Activated naive CD8-positive, alpha-beta T cell treated with anti-CD3 and anti-CD28 coated beads, Interleukin-2, amount 10 ng/mL, durations not matched to agents 7 days and 5 days (primary cell): Measurements from ENCODE around the gene TOP3B. TPM values are rescaled to one million over a fixed set of nuclear protein-coding genes. Genes with fewer than 3 reads are reported as not detected.
"Not testable (repeated sequence)": the region's sequence is repeated elsewhere in the genome, so short reads cannot be mapped to it uniquely, and the experiment has no call there.

ENCODE experiments used
- ATAC-seq: fragments of 150-1000 bp; cut with Tn5 transposase; one replicate; pipeline ENCODE4 v1.10.0; 2021; ENCODE audit warnings: low read depth, moderate library complexity
- POLR2A ChIA-PET: fragments of 350-600 bp; sonication (Branson Sonifier 250); formaldehyde crosslinking; loops from one replicate; lab custom pipeline; 2021; ENCODE audit warnings: antibody characterized with exemption; lab: Charles Lee
- DNase-seq: peaks from one replicate; pipeline ENCODE4 v3.0.0; 2021
- H3K27ac Mint-ChIP-seq: one replicate; pipeline ENCODE4 v1.8.0; 2022; ENCODE audit warnings: mild to moderate bottlenecking, mixed read lengths
- H3K27me3 Mint-ChIP-seq: one replicate; pipeline ENCODE4 v1.8.0; 2022; ENCODE audit warnings: mild to moderate bottlenecking, moderate library complexity, mixed read lengths
- H3K36me3 Mint-ChIP-seq: one replicate; pipeline ENCODE4 v1.8.0; 2021; ENCODE audit warnings: mild to moderate bottlenecking, mixed read lengths
- H3K4me1 Mint-ChIP-seq: one replicate; pipeline ENCODE4 v1.8.0; 2021; ENCODE audit warnings: mixed read lengths
- H3K4me3 Mint-ChIP-seq: one replicate; pipeline ENCODE4 v1.8.0; 2022; ENCODE audit warnings: mild to moderate bottlenecking, moderate library complexity, mixed read lengths
- H3K9me3 Mint-ChIP-seq: one replicate; pipeline ENCODE4 v1.8.0; 2021; ENCODE audit warnings: mixed read lengths
- total RNA-seq, 2 experiments: library from RNA; stranded (reverse); gene quantifications; one replicate each; pipeline ENCODE4 v1.2.3, GENCODE V29; 2021

TOP3B gene
- total RNA-seq, 2 experiments from 2014 or later = 45.6 to 56.6 TPM

DNA sequence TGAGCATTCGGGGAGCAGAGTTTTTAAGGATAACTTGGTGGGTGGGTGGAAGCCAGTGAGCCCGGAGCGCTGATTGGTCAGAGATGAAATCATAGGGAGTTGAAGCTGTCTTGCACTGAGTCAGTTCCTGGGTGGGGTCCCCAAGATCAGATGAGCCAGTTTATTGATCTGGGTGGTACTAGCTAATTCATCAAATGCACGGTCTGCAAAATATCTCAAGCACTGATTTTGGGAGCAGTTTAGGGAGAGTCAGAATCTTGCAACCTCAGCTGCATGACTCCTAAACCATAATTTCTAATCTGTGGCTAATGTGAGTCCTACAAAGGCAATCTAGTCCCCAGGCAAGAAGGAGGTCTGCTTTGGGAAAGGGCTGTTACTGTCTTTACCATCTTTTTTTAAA, 72.2 kb downstream of the TOP3B start:
- H3K27me3 Mint-ChIP-seq = peaks cover 10% of the 10 kb centered on the region
- H3K4me3 Mint-ChIP-seq, H3K36me3 Mint-ChIP-seq, POLR2A ChIA-PET, H3K4me1 Mint-ChIP-seq, DNase-seq, ATAC-seq, H3K27ac Mint-ChIP-seq, H3K9me3 Mint-ChIP-seq: not testable (repeated sequence)

DNA sequence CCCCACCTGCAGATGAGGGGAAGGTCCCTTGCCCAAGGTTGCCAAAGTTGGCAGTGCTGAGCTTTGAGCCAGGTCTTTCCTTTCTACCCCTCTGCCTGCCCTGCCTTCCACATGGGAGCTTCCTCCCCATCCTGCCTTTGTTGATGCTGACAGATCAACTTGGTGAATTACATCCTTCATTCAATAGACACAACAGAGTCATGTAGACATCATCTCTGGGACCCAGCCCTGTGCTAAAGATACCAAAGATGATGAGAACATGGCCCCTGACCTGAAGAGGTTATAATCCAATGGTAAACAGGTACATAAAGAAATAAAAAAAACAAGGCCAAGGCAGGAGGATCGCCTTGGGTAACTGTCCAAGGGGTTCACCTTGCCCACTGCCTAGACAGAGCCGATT, 72.7 kb downstream of the TOP3B start:
- Mint-ChIP-seq H3K27ac (no peak overlapping the region), H3K27me3 (peaks cover 10% of the 10 kb centered on the region), H3K4me3 (no peak overlapping the region), H3K9me3 (no peaks in the 10 kb centered on the region), H3K4me1 (no peaks in the 10 kb centered on the region), H3K36me3 (no peaks in the 10 kb centered on the region)
- no peak for ATAC-seq
- POLR2A ChIA-PET = no interaction called here
- DNase-seq = no peak

- Mint-ChIP-seq H3K36me3 (no peaks in the 10 kb centered on the region), H3K27ac (no peak overlapping the region), H3K27me3 (peaks cover 10% of the 10 kb centered on the region), H3K4me3 (no peak overlapping the region), H3K9me3 (no peaks in the 10 kb centered on the region), H3K4me1 (no peaks in the 10 kb centered on the region)
- POLR2A ChIA-PET = no interaction called here
- no peak for DNase-seq
- no peak for ATAC-seq
Observed at GRCh38 chr22:21907638-21908522, 74.7 kb downstream of the TOP3B start.

Other genes with a start within 250 kb of the TOP3B start
- 10 to 100 TPM; 14.7 to 14.9 TPM for gene YPEL1, start 247.0 kb downstream of the TOP3B start, total RNA-seq
- gene MAPK1, start 115.1 kb downstream of the TOP3B start, total RNA-seq = 100 to 1,000 TPM; 126 to 131 TPM
- gene PPM1F, start 29.9 kb downstream of the TOP3B start, total RNA-seq = 10 to 100 TPM; 19.5 to 21.6 TPM